ENCODE results near the gene VIT. TPM values are rescaled to one million over a fixed set of nuclear protein-coding genes. Genes with fewer than 3 reads are reported as not detected.

VIT gene
- total and polyA plus RNA-seq, 4 donors, result 0.07 to 0.17 (median 0.09) TPM; not detected in 1

DNA sequence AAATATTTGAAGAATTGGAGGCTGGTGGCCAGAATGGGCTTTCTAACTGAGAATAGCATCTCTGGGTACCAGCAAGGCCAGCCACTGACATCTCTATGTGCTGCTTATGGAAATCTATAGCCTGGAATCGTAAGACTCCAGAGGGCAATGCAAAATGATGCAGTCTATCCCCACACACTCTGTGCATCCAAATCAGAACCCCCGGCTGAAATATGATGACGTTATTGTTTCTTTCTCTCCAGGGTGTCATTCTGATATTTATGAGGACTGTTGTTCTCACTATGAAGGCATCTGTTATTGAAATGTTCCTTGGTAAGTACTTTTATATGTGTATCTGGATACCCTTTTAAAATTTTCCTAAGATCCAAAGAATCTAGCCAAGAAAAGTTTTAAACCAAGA is 19.6 kb downstream of the VIT start:
- no peak overlapping the region for H3K4me3 ChIP-seq (ENCODE audit: low read depth in 1 of 3, low read length in 3 of 3)
- no peak for TF ChIP-seq GABPA (IDR thresholded peaks at IDR 0.05 in 1 of 2, conservative IDR thresholded peaks at IDR 0.05 in 1 of 2)
- TF ChIP-seq, protein P1, sequence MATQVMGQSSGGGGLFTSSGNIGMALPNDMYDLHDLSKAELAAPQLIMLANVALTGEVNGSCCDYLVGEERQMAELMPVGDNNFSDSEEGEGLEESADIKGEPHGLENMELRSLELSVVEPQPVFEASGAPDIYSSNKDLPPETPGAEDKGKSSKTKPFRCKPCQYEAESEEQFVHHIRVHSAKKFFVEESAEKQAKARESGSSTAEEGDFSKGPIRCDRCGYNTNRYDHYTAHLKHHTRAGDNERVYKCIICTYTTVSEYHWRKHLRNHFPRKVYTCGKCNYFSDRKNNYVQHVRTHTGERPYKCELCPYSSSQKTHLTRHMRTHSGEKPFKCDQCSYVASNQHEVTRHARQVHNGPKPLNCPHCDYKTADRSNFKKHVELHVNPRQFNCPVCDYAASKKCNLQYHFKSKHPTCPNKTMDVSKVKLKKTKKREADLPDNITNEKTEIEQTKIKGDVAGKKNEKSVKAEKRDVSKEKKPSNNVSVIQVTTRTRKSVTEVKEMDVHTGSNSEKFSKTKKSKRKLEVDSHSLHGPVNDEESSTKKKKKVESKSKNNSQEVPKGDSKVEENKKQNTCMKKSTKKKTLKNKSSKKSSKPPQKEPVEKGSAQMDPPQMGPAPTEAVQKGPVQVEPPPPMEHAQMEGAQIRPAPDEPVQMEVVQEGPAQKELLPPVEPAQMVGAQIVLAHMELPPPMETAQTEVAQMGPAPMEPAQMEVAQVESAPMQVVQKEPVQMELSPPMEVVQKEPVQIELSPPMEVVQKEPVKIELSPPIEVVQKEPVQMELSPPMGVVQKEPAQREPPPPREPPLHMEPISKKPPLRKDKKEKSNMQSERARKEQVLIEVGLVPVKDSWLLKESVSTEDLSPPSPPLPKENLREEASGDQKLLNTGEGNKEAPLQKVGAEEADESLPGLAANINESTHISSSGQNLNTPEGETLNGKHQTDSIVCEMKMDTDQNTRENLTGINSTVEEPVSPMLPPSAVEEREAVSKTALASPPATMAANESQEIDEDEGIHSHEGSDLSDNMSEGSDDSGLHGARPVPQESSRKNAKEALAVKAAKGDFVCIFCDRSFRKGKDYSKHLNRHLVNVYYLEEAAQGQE (IDR thresholded peaks at IDR 0.05), result no peak
- TF ChIP-seq, protein P2, sequence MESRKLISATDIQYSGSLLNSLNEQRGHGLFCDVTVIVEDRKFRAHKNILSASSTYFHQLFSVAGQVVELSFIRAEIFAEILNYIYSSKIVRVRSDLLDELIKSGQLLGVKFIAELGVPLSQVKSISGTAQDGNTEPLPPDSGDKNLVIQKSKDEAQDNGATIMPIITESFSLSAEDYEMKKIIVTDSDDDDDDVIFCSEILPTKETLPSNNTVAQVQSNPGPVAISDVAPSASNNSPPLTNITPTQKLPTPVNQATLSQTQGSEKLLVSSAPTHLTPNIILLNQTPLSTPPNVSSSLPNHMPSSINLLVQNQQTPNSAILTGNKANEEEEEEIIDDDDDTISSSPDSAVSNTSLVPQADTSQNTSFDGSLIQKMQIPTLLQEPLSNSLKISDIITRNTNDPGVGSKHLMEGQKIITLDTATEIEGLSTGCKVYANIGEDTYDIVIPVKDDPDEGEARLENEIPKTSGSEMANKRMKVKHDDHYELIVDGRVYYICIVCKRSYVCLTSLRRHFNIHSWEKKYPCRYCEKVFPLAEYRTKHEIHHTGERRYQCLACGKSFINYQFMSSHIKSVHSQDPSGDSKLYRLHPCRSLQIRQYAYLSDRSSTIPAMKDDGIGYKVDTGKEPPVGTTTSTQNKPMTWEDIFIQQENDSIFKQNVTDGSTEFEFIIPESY (IDR thresholded peaks at IDR 0.05), result no peak
- TF ChIP-seq TAF1 (conservative IDR thresholded peaks at IDR 0.05), result no peak
- no peak for TF ChIP-seq HNF4A (conservative IDR thresholded peaks at IDR 0.05)
- no peak for TF ChIP-seq JUND (IDR thresholded peaks at IDR 0.05)
- TF ChIP-seq, protein P3, sequence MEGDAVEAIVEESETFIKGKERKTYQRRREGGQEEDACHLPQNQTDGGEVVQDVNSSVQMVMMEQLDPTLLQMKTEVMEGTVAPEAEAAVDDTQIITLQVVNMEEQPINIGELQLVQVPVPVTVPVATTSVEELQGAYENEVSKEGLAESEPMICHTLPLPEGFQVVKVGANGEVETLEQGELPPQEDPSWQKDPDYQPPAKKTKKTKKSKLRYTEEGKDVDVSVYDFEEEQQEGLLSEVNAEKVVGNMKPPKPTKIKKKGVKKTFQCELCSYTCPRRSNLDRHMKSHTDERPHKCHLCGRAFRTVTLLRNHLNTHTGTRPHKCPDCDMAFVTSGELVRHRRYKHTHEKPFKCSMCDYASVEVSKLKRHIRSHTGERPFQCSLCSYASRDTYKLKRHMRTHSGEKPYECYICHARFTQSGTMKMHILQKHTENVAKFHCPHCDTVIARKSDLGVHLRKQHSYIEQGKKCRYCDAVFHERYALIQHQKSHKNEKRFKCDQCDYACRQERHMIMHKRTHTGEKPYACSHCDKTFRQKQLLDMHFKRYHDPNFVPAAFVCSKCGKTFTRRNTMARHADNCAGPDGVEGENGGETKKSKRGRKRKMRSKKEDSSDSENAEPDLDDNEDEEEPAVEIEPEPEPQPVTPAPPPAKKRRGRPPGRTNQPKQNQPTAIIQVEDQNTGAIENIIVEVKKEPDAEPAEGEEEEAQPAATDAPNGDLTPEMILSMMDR (IDR thresholded peaks at IDR 0.05; ENCODE audit: low read depth, low read length, missing input control), result no peak
- TF ChIP-seq NR2F2 (IDR thresholded peaks at IDR 0.05), result no peak
- TF ChIP-seq FOXA1 (IDR thresholded peaks at IDR 0.05), result no peak
- no peak for TF ChIP-seq FOXA2 (IDR thresholded peaks at IDR 0.05)
- TF ChIP-seq SP1 (IDR thresholded peaks at IDR 0.05), result no peak
- no peak for TF ChIP-seq RAD21 (IDR thresholded peaks at IDR 0.05)
- TF ChIP-seq, protein P4, sequence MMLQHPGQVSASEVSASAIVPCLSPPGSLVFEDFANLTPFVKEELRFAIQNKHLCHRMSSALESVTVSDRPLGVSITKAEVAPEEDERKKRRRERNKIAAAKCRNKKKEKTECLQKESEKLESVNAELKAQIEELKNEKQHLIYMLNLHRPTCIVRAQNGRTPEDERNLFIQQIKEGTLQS (IDR thresholded peaks at IDR 0.05), result no peak
- TF ChIP-seq HNF4G (IDR thresholded peaks at IDR 0.05), result no peak
- no peak for TF ChIP-seq YY1 (IDR thresholded peaks at IDR 0.05)
- no peak for TF ChIP-seq RXRA (IDR thresholded peaks at IDR 0.05)
- TF ChIP-seq, protein P5, sequence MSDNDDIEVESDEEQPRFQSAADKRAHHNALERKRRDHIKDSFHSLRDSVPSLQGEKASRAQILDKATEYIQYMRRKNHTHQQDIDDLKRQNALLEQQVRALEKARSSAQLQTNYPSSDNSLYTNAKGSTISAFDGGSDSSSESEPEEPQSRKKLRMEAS (IDR thresholded peaks at IDR 0.05), result no peak
- TF ChIP-seq EGR1 (IDR thresholded peaks at IDR 0.05; ENCODE audit: low read depth in 2 of 2), result no peak
- H3K9ac ChIP-seq (ENCODE audit: low read depth in 1 of 2, low read length in 2 of 2), result no peak overlapping the region
- H3K4me1 ChIP-seq (ENCODE audit: control insufficient read depth in 4 of 4, insufficient read depth in 4 of 4, low read length in 3 of 4), result no peaks in the 10 kb centered on the region
- no peaks in the 10 kb centered on the region for H3K36me3 ChIP-seq (ENCODE audit: control insufficient read depth in 4 of 4, insufficient read depth in 3 of 4, low read depth in 1 of 4, low read length in 3 of 4)
- no peak overlapping the region for H3K27ac ChIP-seq (ENCODE audit: low read depth in 1 of 2, low read length in 2 of 2)
- 83% methylated on average over 3 of the region's 3 CpGs for WGBS
- H3K27me3 ChIP-seq (ENCODE audit: control insufficient read depth in 4 of 4, insufficient read depth in 4 of 4, low read length in 3 of 4), result peaks cover 0 to 6% (median 0%) of the 10 kb centered on the region in 4 donors
- peaks cover 0 to 9% (median 1%) of the 10 kb centered on the region in 4 donors for H3K9me3 ChIP-seq (ENCODE audit: control insufficient read depth in 4 of 4, low read length in 3 of 4)
- DNase-seq (ENCODE audit: low spot score), result no peak

Measured in liver (tissue), 9 donors.